Spleen (tissue), 7 donors: Measurements from ENCODE around the gene HEATR5B.

Experiments used
- CTCF ChIP-seq, 11 experiments: fragments of 200-600 bp in 7 of 11; fragments of 450-650 bp in 4 of 11; sonication (generic) in 4 of 11; IDR thresholded peaks in 8 of 11; conservative IDR thresholded peaks in 3 of 11; 1 replicate in 7 of 11; 2 replicates in 4 of 11; pipeline versions ENCODE4 v1.4.0 to v1.8.0; 2016 to 2021; ENCODE audit warnings: antibody characterized with exemption in 11 of 11, inconsistent platforms in 4 of 11, mild to moderate bottlenecking in 1 of 11
- POLR2A ChIP-seq, 3 donors: fragments of 450-650 bp; IDR thresholded peaks; one replicate each; pipeline ENCODE4 v1.5.1; 2017; ENCODE audit warnings: antibody characterized with exemption in 3 of 3, mild to moderate bottlenecking in 1 of 3
- POLR2AphosphoS5 ChIP-seq, 3 donors: sonication (generic); formaldehyde crosslinking; IDR thresholded peaks; one replicate each; pipeline ENCODE4 v1.5.1; 2017; ENCODE audit warnings: antibody characterized with exemption in 3 of 3
- donor health status: DM: no; HTN: no; CAD: no; lungs with moderate emphysema.
- donor health status: DM: no; HTN: no; CAD: no.
- donor health status: DM: no; HTN: no; CAD: no.

- TF ChIP-seq POLR2AphosphoS5 (IDR thresholded peaks at IDR 0.05) (no peak), CTCF (IDR thresholded peaks at IDR 0.05 in 8 of 11, conservative IDR thresholded peaks at IDR 0.05 in 3 of 11) (no peak), POLR2A (IDR thresholded peaks at IDR 0.05) (no peak)
Measured at GRCh38 chr2:37052600-37053332, 31.4 kb downstream of the HEATR5B start.
